Kidney glomerular epithelial cell (primary cell): Measurements from ENCODE around the gene ZNF496.

Source experiments
- DNase-seq: peaks from one replicate; lab custom pipeline; 2025; lab: John Stamatoyannopoulos, UW

ZNF496 gene

GRCh38 chr1:247328311-247328710 is 3.4 kb downstream of the ZNF496 start:
- no peak for DNase-seq

GRCh38 chr1:247326411-247327130 is 5.1 kb downstream of the ZNF496 start:
- no peak for DNase-seq

GRCh38 chr1:247324923-247325322 is 6.7 kb downstream of the ZNF496 start:
- DNase-seq: no peak

GRCh38 chr1:247324204-247324787 is 7.4 kb downstream of the ZNF496 start:
- no peak for DNase-seq

GRCh38 chr1:247322849-247323586 is 8.6 kb downstream of the ZNF496 start:
- no peak for DNase-seq

- DNase-seq: no peak
Measured at GRCh38 chr1:247322442-247322841, 9.2 kb downstream of the ZNF496 start.

GRCh38 chr1:247317702-247318101 is 14.0 kb downstream of the ZNF496 start:
- peak; percentile 22 for DNase-seq

- peak; percentile 68 for DNase-seq
Measured at GRCh38 chr1:247316590-247317197, 15.0 kb downstream of the ZNF496 start.

- no peak for DNase-seq
Measured at GRCh38 chr1:247304031-247304430, 27.6 kb downstream of the ZNF496 start.

- DNase-seq: no peak
Measured at GRCh38 chr1:247303216-247303615, 28.5 kb downstream of the ZNF496 start.

- DNase-seq: no peak
Measured at GRCh38 chr1:247301176-247301540, 30.5 kb downstream of the ZNF496 start.

- no peak for DNase-seq
Measured at GRCh38 chr1:247300491-247301175, 31.0 kb downstream of the ZNF496 start.

GRCh38 chr1:247299723-247300381 is 31.8 kb downstream of the ZNF496 start:
- no peak for DNase-seq

GRCh38 chr1:247298701-247299100 is 33.0 kb downstream of the ZNF496 start:
- no peak for DNase-seq

- no peak for DNase-seq
Measured at GRCh38 chr1:247298124-247298481, 33.6 kb downstream of the ZNF496 start.

- no peak for DNase-seq
Measured at GRCh38 chr1:247297263-247298123, 34.2 kb downstream of the ZNF496 start.

GRCh38 chr1:247296599-247297180 is 35.0 kb downstream of the ZNF496 start:
- no peak for DNase-seq

GRCh38 chr1:247295746-247296145 is 35.9 kb downstream of the ZNF496 start:
- DNase-seq: no peak

- DNase-seq: no peak
Measured at GRCh38 chr1:247295274-247295684, 36.4 kb downstream of the ZNF496 start.

GRCh38 chr1:247294282-247294681 is 37.4 kb downstream of the ZNF496 start:
- peak; percentile 54 for DNase-seq
